ENCODE data around the gene OLFM2. TPM values are rescaled to one million over a fixed set of nuclear protein-coding genes. Genes with fewer than 3 reads are reported as not detected.

The OLFM2 gene
- total RNA-seq, 1 experiment from 2014 or later, result 75.6 TPM

DNA sequence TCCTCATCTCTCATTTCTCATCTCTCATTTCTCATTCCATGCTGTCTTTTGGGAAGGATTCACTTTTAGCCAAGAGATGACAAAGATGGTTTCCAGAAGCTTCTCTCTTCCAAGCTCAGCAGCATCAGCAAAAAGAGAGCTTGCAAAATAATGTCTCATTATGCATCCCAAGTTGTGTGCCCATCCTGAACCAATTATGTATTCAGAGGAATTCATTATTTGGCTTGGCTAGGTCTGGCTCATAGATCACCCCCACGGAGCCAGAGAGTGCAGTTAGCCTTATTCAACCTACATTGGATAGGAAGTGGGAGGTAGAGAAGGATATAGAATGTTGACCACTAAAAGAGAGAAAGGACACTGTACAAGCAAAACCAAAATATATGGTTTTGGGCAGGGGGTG lies 5.4 kb upstream of the OLFM2 start:
- H2BK5ac ChIP-seq (ENCODE audit: insufficient read length, low read length), result no peak overlapping the region
- no peak overlapping the region for H4K91ac ChIP-seq (ENCODE audit: insufficient read length, low read depth, low read length)
- no peak overlapping the region for H2BK120ac ChIP-seq (ENCODE audit: low read depth, low read length, poor library complexity, severe bottlenecking)
- H3K14ac ChIP-seq (ENCODE audit: insufficient read depth, low read length), result no peak overlapping the region
- H3K9ac ChIP-seq (ENCODE audit: extremely low read depth, insufficient read length, low read length), result no peak overlapping the region
- H3K27me3 ChIP-seq (ENCODE audit: insufficient read depth, low read length), result peaks cover 2% of the 10 kb centered on the region; the same call in 1 of the 2 replicates
- TF ChIP-seq, protein P1, sequence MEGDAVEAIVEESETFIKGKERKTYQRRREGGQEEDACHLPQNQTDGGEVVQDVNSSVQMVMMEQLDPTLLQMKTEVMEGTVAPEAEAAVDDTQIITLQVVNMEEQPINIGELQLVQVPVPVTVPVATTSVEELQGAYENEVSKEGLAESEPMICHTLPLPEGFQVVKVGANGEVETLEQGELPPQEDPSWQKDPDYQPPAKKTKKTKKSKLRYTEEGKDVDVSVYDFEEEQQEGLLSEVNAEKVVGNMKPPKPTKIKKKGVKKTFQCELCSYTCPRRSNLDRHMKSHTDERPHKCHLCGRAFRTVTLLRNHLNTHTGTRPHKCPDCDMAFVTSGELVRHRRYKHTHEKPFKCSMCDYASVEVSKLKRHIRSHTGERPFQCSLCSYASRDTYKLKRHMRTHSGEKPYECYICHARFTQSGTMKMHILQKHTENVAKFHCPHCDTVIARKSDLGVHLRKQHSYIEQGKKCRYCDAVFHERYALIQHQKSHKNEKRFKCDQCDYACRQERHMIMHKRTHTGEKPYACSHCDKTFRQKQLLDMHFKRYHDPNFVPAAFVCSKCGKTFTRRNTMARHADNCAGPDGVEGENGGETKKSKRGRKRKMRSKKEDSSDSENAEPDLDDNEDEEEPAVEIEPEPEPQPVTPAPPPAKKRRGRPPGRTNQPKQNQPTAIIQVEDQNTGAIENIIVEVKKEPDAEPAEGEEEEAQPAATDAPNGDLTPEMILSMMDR (conservative IDR thresholded peaks at IDR 0.05), result no peak
- no peak overlapping the region for H3K18ac ChIP-seq (ENCODE audit: insufficient read length, low read depth, low read length)
- H3T11ph ChIP-seq (ENCODE audit: low read length), result no peak overlapping the region
- no peak overlapping the region for H3K56ac ChIP-seq (ENCODE audit: insufficient read length, low read depth, low read length)
- no CpG with 5 or more reads among the region's 1 CpG for WGBS (ENCODE audit: extremely low coverage, insufficient read length, low lambda C conversion rate)
- H2AK5ac ChIP-seq (ENCODE audit: insufficient read length, low read length), result no peak overlapping the region
- H4K20me1 ChIP-seq (ENCODE audit: control insufficient read depth, insufficient read depth, insufficient read length), result no peaks in the 10 kb centered on the region
- no peak overlapping the region for H3K4me2 ChIP-seq (ENCODE audit: insufficient read depth, insufficient read length, low read length)
- no peaks in the 10 kb centered on the region for H3K9me3 ChIP-seq (ENCODE audit: control insufficient read depth, low read depth, low read length)
- no peak overlapping the region for H2BK20ac ChIP-seq (ENCODE audit: low read depth, low read length, poor library complexity, severe bottlenecking)
- DNase-seq, result no peak
- no peak overlapping the region for H3K27ac ChIP-seq (ENCODE audit: insufficient read length, low read depth, low read length)
- H4K8ac ChIP-seq (replicated peaks; ENCODE audit: insufficient read length, low read depth, low read length), result no peak overlapping the region
- Mint-ChIP-seq H3K4me3 (no peak overlapping the region), H3K27ac (no peak overlapping the region), H3K27me3 (ENCODE audit: low read depth) (peaks cover 34% of the 10 kb centered on the region), H3K36me3 (ENCODE audit: insufficient read depth in 1 of 3, low read depth in 3 of 3) (peaks cover 0 to 5% (median 2%) of the 10 kb centered on the region in 3 experiments; a peak in 3 of 7 replicates), H3K4me1 (peaks cover 10 to 28% of the 10 kb centered on the region in 2 experiments), H3K9me3 (peaks cover 8 to 13% of the 10 kb centered on the region in 2 experiments)
- H3K23ac ChIP-seq (ENCODE audit: insufficient read length, low read depth, low read length), result no peak overlapping the region
- no peaks in the 10 kb centered on the region for H3K23me2 ChIP-seq (ENCODE audit: insufficient read length, low read depth, low read length, poor library complexity, severe bottlenecking)
- H4K5ac ChIP-seq (ENCODE audit: insufficient read length, low read depth, low read length), result no peak overlapping the region
- H2AFZ ChIP-seq (ENCODE audit: low read length), result no peak overlapping the region
- H2BK12ac ChIP-seq (ENCODE audit: insufficient read length, low read depth, low read length), result no peak overlapping the region
- no peak overlapping the region for H3K4ac ChIP-seq (ENCODE audit: low read depth, low read length)
- peaks cover 2% of the 10 kb centered on the region; the same call in 1 of the 2 replicates for H3K4me1 ChIP-seq (ENCODE audit: insufficient read depth, low read length)
- H2BK15ac ChIP-seq (ENCODE audit: low read depth, low read length), result no peak overlapping the region
- no peaks in the 10 kb centered on the region for H3K79me1 ChIP-seq (ENCODE audit: insufficient read depth, low read depth, low read length, poor library complexity, severe bottlenecking)
- H3K79me2 ChIP-seq (ENCODE audit: insufficient read depth, low read length), result no peaks in the 10 kb centered on the region
